Motor neuron (in vitro differentiated cells): Measurements from ENCODE around the gene UGT1A8. TPM values are rescaled to one million over a fixed set of nuclear protein-coding genes. Genes with fewer than 3 reads are reported as not detected.
A peak's percentile ranks its signal among the peaks of the same experiment; 100 is the strongest.

Experiments
- ATAC-seq, 8 experiments: fragments of 200-7000 bp; cut with Tn5 transposase; replicated peaks in 6 of 8; 2 replicates each; pipeline ENCODE4 v1.8.0; 2021; ENCODE audit warnings: mild to moderate bottlenecking in 8 of 8, moderate library complexity in 8 of 8
- H3K27ac ChIP-seq, 2 donors: fragments of 250-450 bp; sonication (Bioruptor Pico); 2 replicates each; pipeline ENCODE4 v1.9.0; 2021; ENCODE audit warnings: antibody characterized with exemption in 2 of 2, mild to moderate bottlenecking in 2 of 2, moderate library complexity in 1 of 2
- H3K4me1 ChIP-seq, 2 donors: fragments of 250-450 bp; sonication (Bioruptor Pico); replicated peaks in 1 of 2; 2 replicates each; pipeline ENCODE4 v1.6.1; 2021; ENCODE audit warnings: antibody characterized with exemption in 2 of 2, mild to moderate bottlenecking in 2 of 2, moderate library complexity in 1 of 2
- H3K4me3 ChIP-seq, 5 donors: fragments of 250-450 bp; sonication (Bioruptor Pico); 2 replicates each; pipeline ENCODE4 v1.9.0; 2021; ENCODE audit warnings: antibody characterized with exemption in 5 of 5, mild to moderate bottlenecking in 5 of 5, moderate library complexity in 4 of 5
- WGBS, 10 experiments: fragments of 450-650 bp; shearing (Covaris generic); methylation state at CpG; one replicate each; pipeline ENCODE4 v1.0.0; 2022; 5-methylcytosine and 5-hydroxymethylcytosine counted together
- in situ Hi-C, 9 experiments: fragments of 400-800 bp; cut with MboI; loops; one replicate each; pipeline ENCODE4 v1.15.0; 2021; ENCODE audit warnings: low sequenced_read_pairs in 9 of 9, low pct_unique_long_range_greater_than_20kb in 2 of 9; ENCODE audit not compliant: unreplicated experiment in 9 of 9
- total RNA-seq, 8 experiments: library from RNA; unstranded; fragments of 300-600 nt; gene quantifications; 2 replicates each; pipeline versions ENCODE4 v1.2.3 to v1.2.4, GENCODE V29; 2022

Gene UGT1A8
- total RNA-seq, 8 experiments from 2014 or later: 0.09 to 1.4 (median 0.27) TPM; not detected in 5

- ATAC-seq: no peak
- 44 to 92% (median 85%) methylated on average over 1 to 2 of the region's 2 CpGs; no CpG with 5 or more reads in 3 of the 10 experiments for WGBS, 10 experiments
- in situ Hi-C loops: no loop called here
- Histone ChIP-seq H3K4me1 (no peaks in the 10 kb centered on the region), H3K4me3 (no peak overlapping the region), H3K27ac (no peak overlapping the region)
These were observed 58.6 kb downstream of the UGT1A8 start for GRCh38 chr2:233676046-233676445.

GRCh38 chr2:233679196-233679595 lies 61.8 kb downstream of the UGT1A8 start:
- Histone ChIP-seq H3K27ac (no peak overlapping the region), H3K4me3 (no peak overlapping the region), H3K4me1 (no peaks in the 10 kb centered on the region)
- peak in 3 of 8 experiments; percentile 28 to 81 (median 40) for ATAC-seq
- WGBS, 10 experiments: 5 to 90% (median 69%) methylated on average over 2 to 4 of the region's 4 CpGs; no CpG with 5 or more reads in 2 of the 10 experiments
- in situ Hi-C loops: no loop called here

- peak in 2 of 8 experiments; percentile 59 to 72 for ATAC-seq
These were observed 63.1 kb downstream of the UGT1A8 start for GRCh38 chr2:233680361-233681045.

GRCh38 chr2:233681521-233682099 lies 64.2 kb downstream of the UGT1A8 start, which contains the start of gene UGT1A7:
Gene UGT1A7 (plus strand): TSS chr2:233681901. CDS start chr2:233681938, 37 bp downstream.
- Histone ChIP-seq H3K4me3 (no peak within 1 kb of the TSS), H3K4me1 (no peaks in the 10 kb centered on the region), H3K27ac (no peak within 1 kb of the TSS)
- WGBS, 10 experiments: 20 to 100% (median 65%) methylated on average over 1 to 5 of the region's 5 CpGs
- no peak for ATAC-seq
- in situ Hi-C loops: no loop called here

More at GRCh38 chr2:233680361-233681045, 63.1 kb downstream of the UGT1A8 start:
- Histone ChIP-seq H3K4me1 (no peaks in the 10 kb centered on the region), H3K27ac (no peak overlapping the region), H3K4me3 (no peak overlapping the region)
- in situ Hi-C loops: no loop called here
- WGBS, 10 experiments: 46 to 100% (median 94%) methylated on average over 1 to 4 of the region's 4 CpGs; no CpG with 5 or more reads in 4 of the 10 experiments

GRCh38 chr2:233684640-233685039 lies 67.2 kb downstream of the UGT1A8 start:
- Histone ChIP-seq H3K4me3 (no peak overlapping the region), H3K4me1 (no peaks in the 10 kb centered on the region), H3K27ac (no peak overlapping the region)
- in situ Hi-C loops: no loop called here
- ATAC-seq: no peak
- WGBS, 10 experiments: 8 to 80% (median 70%) methylated on average over 1 of the region's 1 CpG; no CpG with 5 or more reads in 6 of the 10 experiments

- peak in 3 of 8 experiments; percentile 83 to 92 (median 88) for ATAC-seq
- Histone ChIP-seq H3K4me3 (no peak overlapping the region), H3K4me1 (peaks cover 3 to 4% of the 10 kb centered on the region in 2 donors), H3K27ac (no peak overlapping the region)
- in situ Hi-C loops: no loop called here
- WGBS, 10 experiments: 0 to 100% (median 85%) methylated on average over 2 to 4 of the region's 5 CpGs; no CpG with 5 or more reads in 1 of the 10 experiments
These were observed 69.5 kb downstream of the UGT1A8 start for GRCh38 chr2:233686928-233687327.

GRCh38 chr2:233688341-233688740 lies 70.9 kb downstream of the UGT1A8 start:
- Histone ChIP-seq H3K4me3 (no peak overlapping the region), H3K27ac (no peak overlapping the region), H3K4me1 (peaks cover 4% of the 10 kb centered on the region in 2 donors)
- 30 to 83% (median 74%) methylated on average over 2 to 5 of the region's 5 CpGs; no CpG with 5 or more reads in 1 of the 10 experiments for whole genome bisulfite sequencing, 10 experiments
- in situ Hi-C loops: no loop called here
- ATAC-seq: no peak

- peaks cover 4% of the 10 kb centered on the region in 2 donors for H3K4me1 ChIP-seq
- in situ Hi-C loops: no loop called here
- ATAC-seq: no peak
These were observed 71.6 kb downstream of the UGT1A8 start for GRCh38 chr2:233689031-233689430.

GRCh38 chr2:233689501-233689900 lies 72.1 kb downstream of the UGT1A8 start:
- in situ Hi-C loops: no loop called here
- no peak overlapping the region for H3K4me3 ChIP-seq
- ATAC-seq: no peak
- 14 to 71% (median 56%) methylated on average over 1 to 3 of the region's 3 CpGs; no CpG with 5 or more reads in 2 of the 10 experiments for WGBS, 10 experiments
- H3K27ac ChIP-seq: no peak overlapping the region
- H3K4me1 ChIP-seq: peaks cover 4% of the 10 kb centered on the region in 2 donors

More at GRCh38 chr2:233689031-233689430, 71.6 kb downstream of the UGT1A8 start:
- Histone ChIP-seq H3K27ac (no peak overlapping the region), H3K4me3 (no peak overlapping the region)

- H3K4me3 ChIP-seq: no peak overlapping the region
- no peak overlapping the region for H3K27ac ChIP-seq
- 14 to 100% (median 92%) methylated on average over 2 to 3 of the region's 4 CpGs; no CpG with 5 or more reads in 7 of the 10 experiments for WGBS, 10 experiments
- in situ Hi-C loops: no loop called here
- ATAC-seq: no peak
- peaks cover 4% of the 10 kb centered on the region in 2 donors for H3K4me1 ChIP-seq
These were observed 73.0 kb downstream of the UGT1A8 start for GRCh38 chr2:233690444-233690843.

GRCh38 chr2:233691443-233692433 lies 74.3 kb downstream of the UGT1A8 start:
- in situ Hi-C loops: no loop called here
- Histone ChIP-seq H3K4me3 (no peak overlapping the region), H3K4me1 (peaks cover 4% of the 10 kb centered on the region in 2 donors), H3K27ac (no peak overlapping the region)
- 32 to 83% (median 67%) methylated on average over 2 to 7 of the region's 11 CpGs for WGBS, 10 experiments
- peak in 2 of 8 experiments; percentile 20 to 46 for ATAC-seq

GRCh38 chr2:233692648-233693047 lies 75.2 kb downstream of the UGT1A8 start, which contains the start of gene UGT1A6:
Gene UGT1A6 (plus strand): TSS chr2:233692890. CDS start chr2:233693005, 115 bp downstream.
- Histone ChIP-seq H3K4me3 (no peak within 1 kb of the TSS), H3K4me1 (peaks cover 4% of the 10 kb centered on the region in 2 donors), H3K27ac (no peak within 1 kb of the TSS)
- WGBS, 10 experiments: 19 to 100% (median 95%) methylated on average over 1 to 4 of the region's 4 CpGs; no CpG with 5 or more reads in 1 of the 10 experiments
- in situ Hi-C loops: no loop called here
- ATAC-seq: no peak
